ENCODE results near the gene CDH13.

CDH13 gene

DNA sequence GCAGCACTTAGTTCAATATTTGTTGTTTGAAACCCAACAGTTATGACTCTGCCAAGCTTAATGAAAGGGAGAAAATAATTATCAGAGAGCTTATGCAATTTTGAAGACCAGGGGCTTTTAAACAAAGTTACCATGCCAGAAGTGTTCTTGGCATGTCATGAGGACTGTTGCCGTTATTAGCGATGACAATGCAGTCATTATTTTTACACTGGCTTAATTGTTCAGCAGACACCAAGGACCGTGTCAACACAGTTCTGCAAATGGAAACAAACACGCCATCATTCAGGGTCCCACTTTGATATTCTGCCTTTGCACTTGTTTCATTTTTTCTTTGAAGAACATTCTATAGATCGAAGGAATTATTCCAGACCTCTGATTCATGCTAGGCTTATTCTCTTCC, 518.5 kb downstream of the CDH13 start:
- Histone ChIP-seq H3K4me1 (ENCODE audit: insufficient read depth, low read length) (no peaks in the 10 kb centered on the region), H3K9ac (ENCODE audit: low read depth, low read length) (no peak overlapping the region), H3K79me2 (ENCODE audit: insufficient read depth, low read length) (no peaks in the 10 kb centered on the region), H3K9me3 (ENCODE audit: insufficient read depth, low read length, severe bottlenecking) (no peaks in the 10 kb centered on the region), H3K36me3 (ENCODE audit: insufficient read depth, low read length) (no peaks in the 10 kb centered on the region), H2AFZ (ENCODE audit: low read depth, low read length) (no peak overlapping the region), H3K4me2 (ENCODE audit: insufficient read depth, low read length) (no peak overlapping the region), H3K27ac (ENCODE audit: low read length) (no peak overlapping the region), H3K27me3 (ENCODE audit: insufficient read depth, low read length, poor library complexity) (peaks cover 10% of the 10 kb centered on the region), H4K20me1 (ENCODE audit: insufficient read depth, low read length) (no peaks in the 10 kb centered on the region), H3K4me3 (ENCODE audit: low read depth in 1 of 2, low read length in 2 of 2) (no peak overlapping the region)
- ATAC-seq (ENCODE audit: insufficient read depth, low read depth) (no peak), DNase-seq (no peak)
- TF ChIP-seq, protein P1, sequence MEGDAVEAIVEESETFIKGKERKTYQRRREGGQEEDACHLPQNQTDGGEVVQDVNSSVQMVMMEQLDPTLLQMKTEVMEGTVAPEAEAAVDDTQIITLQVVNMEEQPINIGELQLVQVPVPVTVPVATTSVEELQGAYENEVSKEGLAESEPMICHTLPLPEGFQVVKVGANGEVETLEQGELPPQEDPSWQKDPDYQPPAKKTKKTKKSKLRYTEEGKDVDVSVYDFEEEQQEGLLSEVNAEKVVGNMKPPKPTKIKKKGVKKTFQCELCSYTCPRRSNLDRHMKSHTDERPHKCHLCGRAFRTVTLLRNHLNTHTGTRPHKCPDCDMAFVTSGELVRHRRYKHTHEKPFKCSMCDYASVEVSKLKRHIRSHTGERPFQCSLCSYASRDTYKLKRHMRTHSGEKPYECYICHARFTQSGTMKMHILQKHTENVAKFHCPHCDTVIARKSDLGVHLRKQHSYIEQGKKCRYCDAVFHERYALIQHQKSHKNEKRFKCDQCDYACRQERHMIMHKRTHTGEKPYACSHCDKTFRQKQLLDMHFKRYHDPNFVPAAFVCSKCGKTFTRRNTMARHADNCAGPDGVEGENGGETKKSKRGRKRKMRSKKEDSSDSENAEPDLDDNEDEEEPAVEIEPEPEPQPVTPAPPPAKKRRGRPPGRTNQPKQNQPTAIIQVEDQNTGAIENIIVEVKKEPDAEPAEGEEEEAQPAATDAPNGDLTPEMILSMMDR (IDR thresholded peaks at IDR 0.05; ENCODE audit: borderline replicate concordance, extremely low read depth, low read length, poor library complexity, severe bottlenecking) = no peak
- no peak for TF ChIP-seq EZH2 (IDR thresholded peaks at IDR 0.05; ENCODE audit: borderline replicate concordance, low read depth, low read length, severe bottlenecking)

DNA sequence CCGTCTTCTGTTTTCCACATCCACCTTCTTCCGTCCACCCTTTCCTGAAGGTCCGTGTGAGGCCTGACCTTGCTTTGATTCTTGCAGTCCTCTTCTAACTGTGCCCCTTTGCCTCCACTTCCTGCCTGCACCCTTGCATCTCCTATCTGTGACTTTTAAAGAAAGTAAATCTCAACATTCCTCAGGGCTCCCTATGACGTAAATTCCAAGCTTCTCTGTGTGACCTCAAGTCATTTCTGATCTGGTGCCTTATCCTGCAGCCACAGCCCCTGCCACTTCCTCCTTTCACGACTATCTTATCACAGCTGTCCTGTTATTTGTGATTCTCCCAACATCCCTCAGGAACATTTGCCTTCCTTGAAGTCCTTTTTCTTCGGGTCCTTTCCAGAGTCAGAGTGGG, 520.5 kb downstream of the CDH13 start:
- H3K27ac ChIP-seq (ENCODE audit: low read length) = no peak overlapping the region
- H3K9ac ChIP-seq (ENCODE audit: low read depth, low read length) = no peak overlapping the region
- no peaks in the 10 kb centered on the region for H4K20me1 ChIP-seq (ENCODE audit: insufficient read depth, low read length)
- H3K4me3 ChIP-seq (ENCODE audit: low read depth in 1 of 2, low read length in 2 of 2) = no peak overlapping the region
- H2AFZ ChIP-seq (ENCODE audit: low read depth, low read length) = no peak overlapping the region
- H3K36me3 ChIP-seq (ENCODE audit: insufficient read depth, low read length) = no peaks in the 10 kb centered on the region
- no peak overlapping the region for H3K4me2 ChIP-seq (ENCODE audit: insufficient read depth, low read length)
- no peaks in the 10 kb centered on the region for H3K79me2 ChIP-seq (ENCODE audit: insufficient read depth, low read length)
- H3K27me3 ChIP-seq (ENCODE audit: insufficient read depth, low read length, poor library complexity) = peaks cover 10% of the 10 kb centered on the region
- no peak for ATAC-seq (ENCODE audit: insufficient read depth, low read depth)
- TF ChIP-seq EZH2 (IDR thresholded peaks at IDR 0.05; ENCODE audit: borderline replicate concordance, low read depth, low read length, severe bottlenecking) = no peak
- TF ChIP-seq, protein P1 (IDR thresholded peaks at IDR 0.05; ENCODE audit: borderline replicate concordance, extremely low read depth, low read length, poor library complexity, severe bottlenecking) = no peak
- H3K4me1 ChIP-seq (ENCODE audit: insufficient read depth, low read length) = no peaks in the 10 kb centered on the region
- no peak for DNase-seq
- H3K9me3 ChIP-seq (ENCODE audit: insufficient read depth, low read length, severe bottlenecking) = no peaks in the 10 kb centered on the region

DNA sequence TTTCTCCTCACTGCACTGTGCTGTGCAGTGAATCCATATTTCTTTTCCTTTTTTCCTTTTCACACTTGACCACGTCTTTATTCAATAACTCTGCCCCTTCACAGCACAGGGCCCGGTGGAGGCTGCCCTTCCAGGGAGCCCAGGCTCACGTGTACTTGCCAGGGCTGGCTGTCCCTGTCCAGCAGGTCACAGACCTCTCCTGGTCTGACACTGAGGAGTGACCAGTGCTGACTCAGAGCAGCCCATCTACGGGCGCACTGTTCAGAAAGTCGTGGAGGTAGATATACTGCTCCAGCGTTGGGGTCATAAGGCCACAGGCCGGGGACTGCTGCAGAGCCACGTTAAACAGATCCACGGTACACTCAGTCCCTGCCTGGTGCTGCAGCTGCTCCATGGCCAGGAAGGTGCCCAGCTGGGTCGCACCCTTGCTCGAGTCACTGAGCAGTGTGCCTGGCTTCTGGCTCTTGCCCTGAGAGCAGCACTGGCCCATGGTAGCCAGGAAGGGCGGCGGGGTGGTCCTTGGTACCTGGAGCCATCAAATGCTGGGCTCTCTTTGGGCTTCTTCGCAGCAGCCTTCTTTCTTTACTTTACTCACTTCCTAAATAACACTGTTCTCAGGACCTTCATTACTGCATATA, 531.7 kb downstream of the CDH13 start:
- no peaks in the 10 kb centered on the region for H3K36me3 ChIP-seq (ENCODE audit: insufficient read depth, low read length)
- no peak for TF ChIP-seq EZH2 (IDR thresholded peaks at IDR 0.05; ENCODE audit: borderline replicate concordance, low read depth, low read length, severe bottlenecking)
- TF ChIP-seq, protein P1 (IDR thresholded peaks at IDR 0.05; ENCODE audit: borderline replicate concordance, extremely low read depth, low read length, poor library complexity, severe bottlenecking) = no peak
- H3K27me3 ChIP-seq (ENCODE audit: insufficient read depth, low read length, poor library complexity) = peaks cover 2% of the 10 kb centered on the region
- no peak overlapping the region for H3K4me2 ChIP-seq (ENCODE audit: insufficient read depth, low read length)
- H3K9ac ChIP-seq (ENCODE audit: low read depth, low read length) = no peak overlapping the region
- no peak overlapping the region for H2AFZ ChIP-seq (ENCODE audit: low read depth, low read length)
- no peak for DNase-seq
- H3K9me3 ChIP-seq (ENCODE audit: insufficient read depth, low read length, severe bottlenecking) = no peaks in the 10 kb centered on the region
- no peaks in the 10 kb centered on the region for H3K4me1 ChIP-seq (ENCODE audit: insufficient read depth, low read length)
- no peak overlapping the region for H3K4me3 ChIP-seq (ENCODE audit: low read depth in 1 of 2, low read length in 2 of 2)
- H3K79me2 ChIP-seq (ENCODE audit: insufficient read depth, low read length) = no peaks in the 10 kb centered on the region
- no peak overlapping the region for H3K27ac ChIP-seq (ENCODE audit: low read length)
- H4K20me1 ChIP-seq (ENCODE audit: insufficient read depth, low read length) = no peaks in the 10 kb centered on the region
- ATAC-seq (ENCODE audit: insufficient read depth, low read depth) = no peak
